ENCODE results near the gene DNASE1L3. TPM values are rescaled to one million over a fixed set of nuclear protein-coding genes. Genes with fewer than 3 reads are reported as not detected.
"Not testable (repeated sequence)": the region's sequence is repeated elsewhere in the genome, so short reads cannot be mapped to it uniquely, and the experiment has no call there.

Gene DNASE1L3
- total and polyA plus RNA-seq, 2 of the 4 experiments (the other 2 are of a cell fraction), result not detected

DNA sequence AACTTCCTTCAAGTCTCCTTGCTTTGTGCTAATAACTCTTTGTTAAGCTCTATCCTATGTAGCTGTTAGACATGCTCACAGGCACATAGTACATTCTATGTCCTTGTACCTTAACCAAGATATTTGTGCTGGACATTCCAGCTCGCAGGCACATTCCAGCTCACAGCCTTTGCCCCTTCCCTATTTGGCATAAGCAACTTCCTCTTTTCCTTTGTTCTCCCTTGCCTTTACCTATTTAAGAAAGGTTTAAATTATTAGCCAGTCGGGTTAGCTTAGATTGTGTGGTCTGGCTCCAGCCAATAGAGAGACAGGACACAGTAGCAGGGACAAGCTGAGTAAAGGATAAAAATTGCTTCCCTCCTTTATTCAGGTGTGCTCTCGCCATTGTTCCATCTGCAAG is 9.3 kb downstream of the DNASE1L3 start:
- H2BK20ac ChIP-seq (ENCODE audit: low read depth, low read length); H3K9me3 ChIP-seq (ENCODE audit: control insufficient read depth, insufficient read depth, low read length); H3K4me2 ChIP-seq (ENCODE audit: low read depth, low read length); H3K18ac ChIP-seq (ENCODE audit: low read depth, low read length); H2BK5ac ChIP-seq (ENCODE audit: low read depth, low read length, poor library complexity, severe bottlenecking); H3K23ac ChIP-seq (ENCODE audit: low read depth, low read length); DNase-seq; H2AFZ ChIP-seq (replicated peaks; ENCODE audit: low read length, poor library complexity); H3K79me1 ChIP-seq (ENCODE audit: low read depth in 1 of 2, low read length in 2 of 2); H3K4me1 ChIP-seq (ENCODE audit: control insufficient read depth, insufficient read depth, low read length); H3K56ac ChIP-seq (ENCODE audit: extremely low read depth, insufficient read depth, low read length); H4K91ac ChIP-seq (ENCODE audit: insufficient read depth, low read depth, low read length); H2AK5ac ChIP-seq (ENCODE audit: low read depth, low read length); H3K4me3 ChIP-seq (ENCODE audit: insufficient read depth, low read depth, low read length); H2AK9ac ChIP-seq (replicated peaks; ENCODE audit: low read depth, low read length, poor library complexity); POLR2A ChIA-PET (ENCODE audit: unreplicated experiment); H3K9ac ChIP-seq (ENCODE audit: low read depth, low read length); in situ Hi-C loops (cut with MboI; ENCODE audit: low sequenced_read_pairs); H3K27ac ChIP-seq (ENCODE audit: insufficient read depth, low read length); ATAC-seq (ENCODE audit: low read depth); H3K36me3 ChIP-seq (ENCODE audit: control insufficient read depth, insufficient read depth, low read length); H3K4ac ChIP-seq (ENCODE audit: low read depth, low read length); H4K20me1 ChIP-seq (ENCODE audit: insufficient read depth, low read length); BruUV-seq (replicated peaks); H4K8ac ChIP-seq (ENCODE audit: low read depth in 2 of 2, low read length in 2 of 2); intact Hi-C loops (cut with micrococcal nuclease); H2BK15ac ChIP-seq (ENCODE audit: low read depth, low read length); H4K5ac ChIP-seq (ENCODE audit: low read depth, low read length); H3K9me1 ChIP-seq (ENCODE audit: insufficient read depth, low read length); dilution Hi-C loops (cut with HindIII; ENCODE audit: low sequenced_read_pairs, unreplicated experiment); H3K14ac ChIP-seq (replicated peaks; ENCODE audit: low read depth, low read length); CTCF ChIA-PET; H2BK120ac ChIP-seq (ENCODE audit: low read depth, low read length): not testable (repeated sequence)
- WGBS, 2 experiments (ENCODE audit: extremely low coverage in 2 of 2, insufficient read length in 1 of 2), result 20% methylated on average over 1 of the region's 3 CpGs; no CpG with 5 or more reads in 1 of the 2 experiments
- H3K27me3 ChIP-seq (ENCODE audit: control insufficient read depth, insufficient read depth, low read length), result peaks cover 15% of the 10 kb centered on the region

Measured in IMR-90 (cell line).